Measurements from ENCODE around the gene RCC2. TPM values are rescaled to one million over a fixed set of nuclear protein-coding genes. Genes with fewer than 3 reads are reported as not detected.

The RCC2 gene
- total RNA-seq, 2 donors from 2014 or later, result 240 to 325 TPM

DNA sequence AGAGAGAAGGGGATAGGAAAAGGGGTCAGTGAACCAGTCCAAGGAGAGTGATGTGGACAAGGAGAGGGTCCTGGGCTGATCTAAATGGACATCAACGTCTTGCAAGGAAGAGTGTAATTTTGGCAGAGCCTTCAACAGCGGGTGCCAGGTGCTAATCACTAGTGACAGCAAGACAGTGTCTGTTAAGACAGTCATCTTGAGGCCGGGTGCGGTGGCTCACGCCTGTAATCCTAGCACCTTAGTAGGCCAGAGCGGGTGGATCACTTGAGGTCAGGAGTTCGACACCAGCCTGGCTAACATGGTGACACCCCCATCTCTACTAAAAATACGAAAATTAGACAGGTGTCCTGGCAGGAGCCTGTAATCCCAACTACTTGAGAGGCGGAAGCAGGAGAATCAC lies 79.7 kb downstream of the RCC2 start:
- Mint-ChIP-seq H3K9me3 (peaks cover 2% of the 10 kb centered on the region), H3K27me3 (ENCODE audit: insufficient read depth) (no peaks in the 10 kb centered on the region), H3K36me3 (ENCODE audit: low read depth) (no peaks in the 10 kb centered on the region), H3K27ac (no peak overlapping the region), H3K4me1 (no peaks in the 10 kb centered on the region), H3K4me3 (no peak overlapping the region)
- peaks cover 6% of the 10 kb centered on the region for H3K9me3 ChIP-seq (ENCODE audit: control insufficient read depth, low read length)
- no peak overlapping the region for H3K4me3 ChIP-seq (ENCODE audit: low read length)
- no peaks in the 10 kb centered on the region for H3K36me3 ChIP-seq (ENCODE audit: control insufficient read depth, insufficient read depth, low read length)
- DNase-seq, result no peak
- H3K27ac ChIP-seq (ENCODE audit: low read depth, low read length), result no peak overlapping the region
- H3K27me3 ChIP-seq (ENCODE audit: control insufficient read depth, insufficient read depth, low read length, poor library complexity, severe bottlenecking), result no peaks in the 10 kb centered on the region
- TF ChIP-seq, protein P1, sequence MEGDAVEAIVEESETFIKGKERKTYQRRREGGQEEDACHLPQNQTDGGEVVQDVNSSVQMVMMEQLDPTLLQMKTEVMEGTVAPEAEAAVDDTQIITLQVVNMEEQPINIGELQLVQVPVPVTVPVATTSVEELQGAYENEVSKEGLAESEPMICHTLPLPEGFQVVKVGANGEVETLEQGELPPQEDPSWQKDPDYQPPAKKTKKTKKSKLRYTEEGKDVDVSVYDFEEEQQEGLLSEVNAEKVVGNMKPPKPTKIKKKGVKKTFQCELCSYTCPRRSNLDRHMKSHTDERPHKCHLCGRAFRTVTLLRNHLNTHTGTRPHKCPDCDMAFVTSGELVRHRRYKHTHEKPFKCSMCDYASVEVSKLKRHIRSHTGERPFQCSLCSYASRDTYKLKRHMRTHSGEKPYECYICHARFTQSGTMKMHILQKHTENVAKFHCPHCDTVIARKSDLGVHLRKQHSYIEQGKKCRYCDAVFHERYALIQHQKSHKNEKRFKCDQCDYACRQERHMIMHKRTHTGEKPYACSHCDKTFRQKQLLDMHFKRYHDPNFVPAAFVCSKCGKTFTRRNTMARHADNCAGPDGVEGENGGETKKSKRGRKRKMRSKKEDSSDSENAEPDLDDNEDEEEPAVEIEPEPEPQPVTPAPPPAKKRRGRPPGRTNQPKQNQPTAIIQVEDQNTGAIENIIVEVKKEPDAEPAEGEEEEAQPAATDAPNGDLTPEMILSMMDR (conservative IDR thresholded peaks at IDR 0.05), result no peak
- WGBS, 2 experiments (ENCODE audit: insufficient coverage in 1 of 2, insufficient read length in 1 of 2), result 91 to 93% methylated on average over 7 to 9 of the region's 9 CpGs
- no peaks in the 10 kb centered on the region for H3K4me1 ChIP-seq (ENCODE audit: control insufficient read depth, insufficient read depth, low read length)
- no peak overlapping the region for H3K9ac ChIP-seq (ENCODE audit: extremely low read depth, low read length, poor library complexity, severe bottlenecking)

DNA sequence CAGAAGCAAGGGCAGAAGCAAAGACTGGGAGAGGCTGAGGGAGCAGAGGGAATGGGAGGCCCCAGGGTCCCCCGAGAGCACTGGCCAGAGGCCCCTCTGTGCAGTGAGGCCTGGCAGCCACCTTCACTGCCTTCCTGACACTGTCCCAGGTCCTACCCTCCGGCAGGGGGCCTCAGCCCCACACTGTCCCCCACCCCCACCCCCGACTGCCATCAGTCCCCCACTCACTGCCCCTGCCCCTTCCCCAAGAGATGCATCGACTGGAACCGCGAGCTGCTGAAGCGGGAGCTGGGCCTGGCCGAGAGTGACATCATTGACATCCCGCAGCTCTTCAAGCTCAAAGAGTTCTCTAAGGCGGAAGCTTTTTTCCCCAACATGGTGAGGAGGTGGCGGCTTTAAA lies 80.4 kb downstream of the RCC2 start:
- Mint-ChIP-seq H3K36me3 (ENCODE audit: low read depth) (no peaks in the 10 kb centered on the region), H3K4me3 (no peak overlapping the region), H3K27ac (no peak overlapping the region), H3K9me3 (no peaks in the 10 kb centered on the region), H3K27me3 (ENCODE audit: insufficient read depth) (no peaks in the 10 kb centered on the region), H3K4me1 (no peaks in the 10 kb centered on the region)
- H3K9me3 ChIP-seq (ENCODE audit: control insufficient read depth, low read length), result no peaks in the 10 kb centered on the region
- 67 to 72% methylated on average over 3 to 10 of the region's 11 CpGs for WGBS, 2 experiments (ENCODE audit: insufficient coverage in 1 of 2, insufficient read length in 1 of 2)
- H3K36me3 ChIP-seq (ENCODE audit: control insufficient read depth, insufficient read depth, low read length), result no peaks in the 10 kb centered on the region
- H3K27me3 ChIP-seq (ENCODE audit: control insufficient read depth, insufficient read depth, low read length, poor library complexity, severe bottlenecking), result no peaks in the 10 kb centered on the region
- H3K4me1 ChIP-seq (ENCODE audit: control insufficient read depth, insufficient read depth, low read length), result no peaks in the 10 kb centered on the region
- no peak overlapping the region for H3K27ac ChIP-seq (ENCODE audit: low read depth, low read length)
- DNase-seq, result peak; percentile 73
- H3K4me3 ChIP-seq (ENCODE audit: low read length), result no peak overlapping the region
- TF ChIP-seq, protein P1 (conservative IDR thresholded peaks at IDR 0.05), result peak; percentile 36
- H3K9ac ChIP-seq (ENCODE audit: extremely low read depth, low read length, poor library complexity, severe bottlenecking), result no peak overlapping the region

DNA sequence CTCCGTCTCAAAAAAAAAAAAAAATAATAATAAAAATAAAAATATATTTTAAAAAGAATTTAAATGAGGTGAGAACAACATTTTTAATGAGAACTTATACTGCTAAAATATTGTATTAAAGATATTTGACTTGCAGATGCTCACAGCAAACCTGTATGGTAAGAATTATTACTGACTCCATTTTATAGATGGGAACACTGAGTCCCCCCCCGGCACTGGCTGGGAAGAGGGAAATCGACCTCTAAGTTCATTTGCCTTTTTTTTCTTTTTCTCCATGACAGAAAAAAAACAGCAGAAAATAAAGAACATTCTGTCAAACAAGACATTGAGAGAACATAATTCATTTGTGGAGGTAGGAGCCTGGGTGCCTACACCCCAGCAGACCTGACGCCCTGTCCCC lies 80.9 kb downstream of the RCC2 start:
- Histone ChIP-seq H3K36me3 (ENCODE audit: control insufficient read depth, insufficient read depth, low read length) (no peaks in the 10 kb centered on the region), H3K4me1 (ENCODE audit: control insufficient read depth, insufficient read depth, low read length) (no peaks in the 10 kb centered on the region), H3K27ac (ENCODE audit: low read depth, low read length) (no peak overlapping the region), H3K9ac (ENCODE audit: extremely low read depth, low read length, poor library complexity, severe bottlenecking) (no peak overlapping the region), H3K27me3 (ENCODE audit: control insufficient read depth, insufficient read depth, low read length, poor library complexity, severe bottlenecking) (no peaks in the 10 kb centered on the region), H3K4me3 (ENCODE audit: low read length) (no peak overlapping the region), H3K9me3 (ENCODE audit: control insufficient read depth, low read length) (no peaks in the 10 kb centered on the region)
- no peak overlapping the region for H3K27ac Mint-ChIP-seq
- no peaks in the 10 kb centered on the region for H3K9me3 Mint-ChIP-seq
- no peaks in the 10 kb centered on the region for H3K27me3 Mint-ChIP-seq (ENCODE audit: insufficient read depth)
- H3K4me3 Mint-ChIP-seq, result no peak overlapping the region
- H3K36me3 Mint-ChIP-seq (ENCODE audit: low read depth), result no peaks in the 10 kb centered on the region
- 87 to 100% methylated on average over 1 to 3 of the region's 4 CpGs for WGBS, 2 experiments (ENCODE audit: insufficient coverage in 1 of 2, insufficient read length in 1 of 2)
- TF ChIP-seq, protein P1 (conservative IDR thresholded peaks at IDR 0.05), result no peak
- H3K4me1 Mint-ChIP-seq, result no peaks in the 10 kb centered on the region
- DNase-seq, result no peak

Other genes starting within 250 kb of the RCC2 start
- gene PADI1, start 234.5 kb downstream of the RCC2 start, total RNA-seq, result under 1 TPM in 1 of 2 donors, not detected in 1; 0.13 TPM
- gene PADI3, start 190.6 kb downstream of the RCC2 start, total RNA-seq, result under 1 TPM; 0.29 to 0.33 TPM
- not detected for gene PADI4, start 131.5 kb downstream of the RCC2 start, total RNA-seq
- gene PADI6, start 67.5 kb downstream of the RCC2 start, total RNA-seq, result not detected
- gene ARHGEF10L, start 100.0 kb upstream of the RCC2 start, total RNA-seq, result 10 to 100 TPM in 1 of 2 donors, 1 to 10 TPM in 1; 5.2 to 10.5 TPM